T-helper 2 cell treated with Interferon-gamma antibody and Interleukin-4, amounts not matched to agents 5 μg/mL and 100 μg/mL, for 36 hours (primary cell): ENCODE data around the gene PTPRF.

Experiments used
- DNase-seq: peaks from one replicate; pipeline ENCODE4 v3.0.0; 2021; ENCODE audit warnings: low spot score
- H3K27ac Mint-ChIP-seq: one replicate; pipeline ENCODE4 v1.8.0; 2021; ENCODE audit warnings: mild to moderate bottlenecking, mixed read lengths
- H3K27me3 Mint-ChIP-seq: one replicate; pipeline ENCODE4 v1.8.0; 2021; ENCODE audit warnings: low read depth, mixed read lengths
- H3K36me3 Mint-ChIP-seq: one replicate; pipeline ENCODE4 v1.8.0; 2021; ENCODE audit warnings: low read depth, mixed read lengths
- H3K4me1 Mint-ChIP-seq: one replicate; pipeline ENCODE4 v1.8.0; 2021; ENCODE audit warnings: low read depth, mixed read lengths
- H3K4me3 Mint-ChIP-seq: one replicate; pipeline ENCODE4 v1.8.0; 2022; ENCODE audit warnings: mild to moderate bottlenecking, moderate library complexity, mixed read lengths
- H3K9me3 Mint-ChIP-seq: one replicate; pipeline ENCODE4 v1.8.0; 2021; ENCODE audit warnings: mixed read lengths

PTPRF gene

GRCh38 chr1:43614891-43615290, 84.2 kb downstream of the PTPRF start:
- Mint-ChIP-seq H3K27ac (no peak overlapping the region), H3K36me3 (no peaks in the 10 kb centered on the region), H3K27me3 (no peaks in the 10 kb centered on the region), H3K9me3 (no peaks in the 10 kb centered on the region), H3K4me3 (no peak overlapping the region), H3K4me1 (no peaks in the 10 kb centered on the region)
- no peak for DNase-seq

- no peak for DNase-seq
- no peaks in the 10 kb centered on the region for H3K36me3 Mint-ChIP-seq
Measured at GRCh38 chr1:43616383-43616782, 85.7 kb downstream of the PTPRF start.

GRCh38 chr1:43617011-43617410, 86.3 kb downstream of the PTPRF start:
- H3K36me3 Mint-ChIP-seq: no peaks in the 10 kb centered on the region
- no peak overlapping the region for H3K27ac Mint-ChIP-seq
- H3K4me1 Mint-ChIP-seq: no peaks in the 10 kb centered on the region
- H3K27me3 Mint-ChIP-seq: no peaks in the 10 kb centered on the region
- no peaks in the 10 kb centered on the region for H3K9me3 Mint-ChIP-seq
- DNase-seq: no peak
- no peak overlapping the region for H3K4me3 Mint-ChIP-seq

More at GRCh38 chr1:43616383-43616782, 85.7 kb downstream of the PTPRF start:
- no peak overlapping the region for H3K27ac Mint-ChIP-seq
- no peak overlapping the region for H3K4me3 Mint-ChIP-seq
- H3K9me3 Mint-ChIP-seq: no peaks in the 10 kb centered on the region
- no peaks in the 10 kb centered on the region for H3K4me1 Mint-ChIP-seq
- no peaks in the 10 kb centered on the region for H3K27me3 Mint-ChIP-seq

GRCh38 chr1:43617668-43618067, 87.0 kb downstream of the PTPRF start:
- Mint-ChIP-seq H3K4me1 (no peaks in the 10 kb centered on the region), H3K4me3 (no peak overlapping the region), H3K9me3 (no peaks in the 10 kb centered on the region), H3K27ac (no peak overlapping the region), H3K27me3 (no peaks in the 10 kb centered on the region), H3K36me3 (no peaks in the 10 kb centered on the region)
- DNase-seq: no peak

GRCh38 chr1:43618521-43619313, 88.0 kb downstream of the PTPRF start:
- Mint-ChIP-seq H3K9me3 (no peaks in the 10 kb centered on the region), H3K27me3 (no peaks in the 10 kb centered on the region), H3K36me3 (no peaks in the 10 kb centered on the region), H3K4me1 (no peaks in the 10 kb centered on the region), H3K27ac (no peak overlapping the region), H3K4me3 (no peak overlapping the region)
- no peak for DNase-seq

GRCh38 chr1:43619314-43619790, 88.7 kb downstream of the PTPRF start:
- Mint-ChIP-seq H3K36me3 (no peaks in the 10 kb centered on the region), H3K27ac (no peak overlapping the region), H3K9me3 (no peaks in the 10 kb centered on the region), H3K4me1 (no peaks in the 10 kb centered on the region), H3K4me3 (no peak overlapping the region), H3K27me3 (peaks cover 2% of the 10 kb centered on the region)
- DNase-seq: no peak

- DNase-seq: no peak
- no peak overlapping the region for H3K4me3 Mint-ChIP-seq
- no peaks in the 10 kb centered on the region for H3K4me1 Mint-ChIP-seq
- no peaks in the 10 kb centered on the region for H3K9me3 Mint-ChIP-seq
- H3K27me3 Mint-ChIP-seq: peaks cover 2% of the 10 kb centered on the region
- H3K36me3 Mint-ChIP-seq: no peaks in the 10 kb centered on the region
- no peak overlapping the region for H3K27ac Mint-ChIP-seq
Measured at GRCh38 chr1:43619996-43620920, 89.6 kb downstream of the PTPRF start.

GRCh38 chr1:43620956-43621355, 90.3 kb downstream of the PTPRF start:
- H3K36me3 Mint-ChIP-seq: no peaks in the 10 kb centered on the region
- H3K4me3 Mint-ChIP-seq: no peak overlapping the region
- H3K9me3 Mint-ChIP-seq: no peaks in the 10 kb centered on the region
- DNase-seq: no peak
- peaks cover 2% of the 10 kb centered on the region for H3K27me3 Mint-ChIP-seq
- no peak overlapping the region for H3K27ac Mint-ChIP-seq
- H3K4me1 Mint-ChIP-seq: no peaks in the 10 kb centered on the region

- Mint-ChIP-seq H3K36me3 (no peaks in the 10 kb centered on the region), H3K4me1 (no peaks in the 10 kb centered on the region), H3K27me3 (peaks cover 2% of the 10 kb centered on the region), H3K27ac (no peak overlapping the region), H3K9me3 (no peaks in the 10 kb centered on the region), H3K4me3 (no peak overlapping the region)
- no peak for DNase-seq
Measured at GRCh38 chr1:43621386-43621785, 90.7 kb downstream of the PTPRF start.

GRCh38 chr1:43621861-43622260, 91.2 kb downstream of the PTPRF start:
- H3K4me1 Mint-ChIP-seq: no peaks in the 10 kb centered on the region

GRCh38 chr1:43622471-43622870, 91.8 kb downstream of the PTPRF start:
- no peaks in the 10 kb centered on the region for H3K36me3 Mint-ChIP-seq
- H3K27me3 Mint-ChIP-seq: peaks cover 2% of the 10 kb centered on the region
- DNase-seq: no peak
- no peak overlapping the region for H3K4me3 Mint-ChIP-seq
- H3K9me3 Mint-ChIP-seq: no peaks in the 10 kb centered on the region
- no peak overlapping the region for H3K27ac Mint-ChIP-seq
- H3K4me1 Mint-ChIP-seq: no peaks in the 10 kb centered on the region

More at GRCh38 chr1:43621861-43622260, 91.2 kb downstream of the PTPRF start:
- H3K4me3 Mint-ChIP-seq: no peak overlapping the region
- H3K27ac Mint-ChIP-seq: no peak overlapping the region
- H3K36me3 Mint-ChIP-seq: no peaks in the 10 kb centered on the region
- DNase-seq: no peak
- H3K27me3 Mint-ChIP-seq: peaks cover 2% of the 10 kb centered on the region
- no peaks in the 10 kb centered on the region for H3K9me3 Mint-ChIP-seq

GRCh38 chr1:43622901-43623780, 92.5 kb downstream of the PTPRF start:
- Mint-ChIP-seq H3K4me3 (no peak overlapping the region), H3K4me1 (no peaks in the 10 kb centered on the region), H3K36me3 (no peaks in the 10 kb centered on the region), H3K9me3 (no peaks in the 10 kb centered on the region), H3K27ac (no peak overlapping the region), H3K27me3 (peaks cover 2% of the 10 kb centered on the region)
- DNase-seq: no peak

GRCh38 chr1:43625063-43625780, 94.5 kb downstream of the PTPRF start:
- Mint-ChIP-seq H3K4me3 (no peak overlapping the region), H3K36me3 (no peaks in the 10 kb centered on the region), H3K4me1 (no peaks in the 10 kb centered on the region), H3K27ac (no peak overlapping the region), H3K27me3 (peaks cover 2% of the 10 kb centered on the region), H3K9me3 (no peaks in the 10 kb centered on the region)
- no peak for DNase-seq
